ENCODE results near the gene TMC7. TPM values are rescaled to one million over a fixed set of nuclear protein-coding genes. Genes with fewer than 3 reads are reported as not detected.

Gene TMC7
- total and polyA plus RNA-seq, 2 of the 13 experiments (the other 11 are each of a cell fraction or from before 2014, with no cell fraction given): 1.2 to 5.1 TPM

GRCh38 chr16:19001788-19002187 lies 18.1 kb downstream of the TMC7 start:
- no peaks in the 10 kb centered on the region for H3K36me3 ChIP-seq (replicated peaks in 1 of 2; ENCODE audit: control insufficient read depth in 1 of 2, insufficient read depth in 2 of 2, low read length in 2 of 2)
- H2AFZ ChIP-seq (ENCODE audit: low read length): no peak overlapping the region
- peaks cover 89% of the 10 kb centered on the region for H3K4me1 ChIP-seq (ENCODE audit: insufficient read depth, low read length)
- H3K4me3 ChIP-seq (replicated peaks in 1 of 3; ENCODE audit: insufficient read depth in 1 of 3, low read depth in 2 of 3, low read length in 3 of 3): no peak overlapping the region
- H3K9me3 ChIP-seq (ENCODE audit: low read length): no peaks in the 10 kb centered on the region
- no peaks in the 10 kb centered on the region for H3K27me3 ChIP-seq (ENCODE audit: control insufficient read depth in 1 of 2, insufficient read depth in 2 of 2, low read length in 2 of 2)
- H3K9ac ChIP-seq (ENCODE audit: insufficient read depth, low read depth, low read length): no peak overlapping the region
- no peaks in the 10 kb centered on the region for H3K79me2 ChIP-seq (ENCODE audit: insufficient read depth, low read length)
- BruUV-seq (replicated peaks): no TSS peak
- ATAC-seq: no peak
- no peak for DNase-seq (ENCODE audit: low spot score)
- FAIRE-seq: no peak
- POLR2A ChIA-PET: no interaction called here
- TF ChIP-seq EP300 (IDR thresholded peaks at IDR 0.05; ENCODE audit: low read depth in 2 of 2, low read length in 2 of 2) (no peak), EP300 (CRISPR knock-in tag; IDR thresholded peaks at IDR 0.05; ENCODE audit: borderline replicate concordance) (0 out of 2 replicates have a peak, but pooled peaks have one; percentile 4), ZNF44 (CRISPR knock-in tag; IDR thresholded peaks at IDR 0.05) (no peak), ZMYM2 (CRISPR knock-in tag; IDR thresholded peaks at IDR 0.05) (no peak), SIX1 (CRISPR knock-in tag; IDR thresholded peaks at IDR 0.05; ENCODE audit: borderline replicate concordance) (no peak)
- H3K4me2 ChIP-seq (ENCODE audit: low read depth, low read length): no peak overlapping the region
- CTCF ChIA-PET (ENCODE audit: low intra/inter-chr PET ratio, low total read pairs): no interaction called here
- in situ Hi-C loops (cut with HindIII; ENCODE audit: extremely low pct_ligation_motif_present, low pct_unique_long_range_greater_than_20kb): no loop called here
- no peak overlapping the region for H3K27ac ChIP-seq (ENCODE audit: extremely low read length, insufficient read depth, low read length)
- 90% methylated on average over 4 of the region's 4 CpGs for WGBS (ENCODE audit: low lambda C conversion rate)
- intact Hi-C loops (cut with micrococcal nuclease; ENCODE audit: unreplicated experiment): no loop called here
- no peaks in the 10 kb centered on the region for H4K20me1 ChIP-seq (ENCODE audit: insufficient read depth, low read length)

DNA sequence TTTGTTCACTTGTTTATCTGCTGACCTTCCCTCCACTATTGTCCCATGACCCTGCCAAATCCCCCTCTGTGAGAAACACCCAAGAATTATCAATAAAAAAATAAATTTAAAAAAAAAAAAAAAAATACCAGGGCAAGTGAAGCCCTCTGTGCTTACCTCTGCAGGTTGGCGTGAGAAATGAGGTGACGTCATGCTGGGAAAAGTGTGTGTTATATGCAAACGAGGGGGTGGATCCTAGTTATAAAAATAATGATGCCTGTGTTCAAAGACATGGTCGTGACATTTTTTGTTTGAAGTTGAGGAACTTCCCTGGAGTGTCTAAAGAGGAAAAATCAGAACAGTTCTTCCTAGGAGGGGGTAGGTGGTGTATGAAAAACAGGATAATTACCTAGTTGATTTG lies 20.2 kb downstream of the TMC7 start:
- in situ Hi-C loops (cut with HindIII; ENCODE audit: extremely low pct_ligation_motif_present, low pct_unique_long_range_greater_than_20kb) (no loop called here), intact Hi-C loops (cut with micrococcal nuclease; ENCODE audit: unreplicated experiment) (no loop called here)
- Histone ChIP-seq H2AFZ (ENCODE audit: low read length) (no peak overlapping the region), H3K9ac (ENCODE audit: insufficient read depth, low read depth, low read length) (no peak overlapping the region), H3K27ac (ENCODE audit: extremely low read length, insufficient read depth, low read length) (peak overlapping the region; percentile 32), H3K36me3 (replicated peaks in 1 of 2; ENCODE audit: control insufficient read depth in 1 of 2, insufficient read depth in 2 of 2, low read length in 2 of 2) (no peaks in the 10 kb centered on the region), H4K20me1 (ENCODE audit: insufficient read depth, low read length) (no peaks in the 10 kb centered on the region), H3K4me3 (replicated peaks in 1 of 3; ENCODE audit: insufficient read depth in 1 of 3, low read depth in 2 of 3, low read length in 3 of 3) (no peak overlapping the region), H3K4me2 (ENCODE audit: low read depth, low read length) (no peak overlapping the region; the same call in 1 of the 2 replicates), H3K27me3 (ENCODE audit: control insufficient read depth in 1 of 2, insufficient read depth in 2 of 2, low read length in 2 of 2) (no peaks in the 10 kb centered on the region), H3K9me3 (ENCODE audit: low read length) (no peaks in the 10 kb centered on the region), H3K79me2 (ENCODE audit: insufficient read depth, low read length) (no peaks in the 10 kb centered on the region), H3K4me1 (ENCODE audit: insufficient read depth, low read length) (peaks cover 89% of the 10 kb centered on the region)
- ChIA-PET POLR2A (no interaction called here), CTCF (ENCODE audit: low intra/inter-chr PET ratio, low total read pairs) (no interaction called here)
- FAIRE-seq (no peak), DNase-seq (ENCODE audit: low spot score) (peak; percentile 53), ATAC-seq (no peak)
- 31% methylated on average over 4 of the region's 4 CpGs for WGBS (ENCODE audit: low lambda C conversion rate)
- no TSS peak for BruUV-seq (replicated peaks)
- TF ChIP-seq, protein P1, sequence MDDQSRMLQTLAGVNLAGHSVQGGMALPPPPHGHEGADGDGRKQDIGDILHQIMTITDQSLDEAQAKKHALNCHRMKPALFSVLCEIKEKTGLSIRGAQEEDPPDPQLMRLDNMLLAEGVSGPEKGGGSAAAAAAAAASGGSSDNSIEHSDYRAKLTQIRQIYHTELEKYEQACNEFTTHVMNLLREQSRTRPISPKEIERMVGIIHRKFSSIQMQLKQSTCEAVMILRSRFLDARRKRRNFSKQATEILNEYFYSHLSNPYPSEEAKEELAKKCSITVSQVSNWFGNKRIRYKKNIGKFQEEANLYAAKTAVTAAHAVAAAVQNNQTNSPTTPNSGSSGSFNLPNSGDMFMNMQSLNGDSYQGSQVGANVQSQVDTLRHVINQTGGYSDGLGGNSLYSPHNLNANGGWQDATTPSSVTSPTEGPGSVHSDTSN (CRISPR knock-in tag; IDR thresholded peaks at IDR 0.05; ENCODE audit: borderline replicate concordance): no peak
- TF ChIP-seq ZNF296 (CRISPR knock-in tag; conservative IDR thresholded peaks at IDR 0.05) (no peak), ZNF567 (CRISPR knock-in tag; IDR thresholded peaks at IDR 0.05; ENCODE audit: borderline replicate concordance) (no peak), PTBP1 (IDR thresholded peaks at IDR 0.05; ENCODE audit: low read depth, low read length, poor library complexity, severe bottlenecking) (no peak), NR2F1 (CRISPR knock-in tag; IDR thresholded peaks at IDR 0.05) (peak in 1 of 2 experiments; percentile 29; a peak in 1 of 4 replicates), ZBTB25 (CRISPR knock-in tag; IDR thresholded peaks at IDR 0.05) (no peak), HMGA1 (CRISPR knock-in tag; conservative IDR thresholded peaks at IDR 0.05) (no peak), ZBTB2 (CRISPR knock-in tag; IDR thresholded peaks at IDR 0.05; ENCODE audit: low read depth) (no peak), ATF7 (IDR thresholded peaks at IDR 0.05) (peak; percentile 99), ATF7 (CRISPR knock-in tag; IDR thresholded peaks at IDR 0.05) (no peak)
